Stimulated activated CD4-positive, alpha-beta T cell treated with anti-CD3 and anti-CD28 coated beads, Interleukin-1b, Interleukin-23, amount 100 ng/mL, for 48 hours (primary cell): Measurements from ENCODE around the gene CFAP126.
"Not testable (repeated sequence)": the region's sequence is repeated elsewhere in the genome, so short reads cannot be mapped to it uniquely, and the experiment has no call there.

Source experiments
- DNase-seq: peaks from one replicate; pipeline ENCODE4 v3.0.0-alpha.2; 2020

CFAP126 gene

GRCh38 chr1:161367684-161368400 is at the start of gene CFAP126:
Gene CFAP126, minus strand, starts transcription at chr1:161367876. Its CDS starts 8 bp downstream, at chr1:161367868.
- DNase-seq = peak; percentile 47

DNA sequence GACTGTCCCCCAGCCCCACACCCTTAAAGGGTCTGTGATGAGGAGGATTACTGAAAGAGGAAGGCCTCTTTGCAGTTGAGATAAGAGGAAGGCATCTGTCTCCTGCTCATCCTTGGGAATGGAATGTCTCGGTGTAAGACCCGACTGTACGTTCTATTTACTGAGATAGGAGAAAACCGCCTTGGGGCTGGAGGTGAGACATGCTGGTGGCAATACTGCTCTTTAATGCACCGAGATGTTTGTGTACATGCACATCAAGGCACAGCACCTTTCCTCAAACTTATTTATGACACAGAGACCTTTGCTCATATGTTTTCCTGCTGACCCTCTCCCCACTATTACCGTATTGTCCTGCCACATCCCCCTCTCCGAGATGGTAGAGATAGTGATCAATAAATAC is 45.4 kb upstream of the CFAP126 start:
- DNase-seq = not testable (repeated sequence)

DNA sequence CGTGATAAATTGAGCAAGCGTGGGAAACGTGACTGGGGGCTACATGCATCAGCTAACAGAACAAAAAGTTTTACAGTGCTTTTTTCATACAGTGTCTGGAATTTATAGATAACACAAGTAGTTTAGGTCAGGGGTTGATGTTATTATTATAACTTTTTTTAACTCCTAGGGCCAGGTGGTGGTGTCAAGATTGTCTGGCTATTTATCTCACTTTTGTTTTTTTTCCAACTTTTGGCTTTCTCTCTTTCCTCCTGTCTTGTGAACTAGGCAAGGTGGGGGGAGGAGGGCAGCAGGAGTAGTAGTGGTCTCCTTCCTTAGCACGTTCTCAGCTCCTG is 42.9 kb upstream of the CFAP126 start:
- not testable (repeated sequence) for DNase-seq

- DNase-seq = not testable (repeated sequence)
These were observed 42.4 kb upstream of the CFAP126 start for GRCh38 chr1:161409848-161410635.

DNA sequence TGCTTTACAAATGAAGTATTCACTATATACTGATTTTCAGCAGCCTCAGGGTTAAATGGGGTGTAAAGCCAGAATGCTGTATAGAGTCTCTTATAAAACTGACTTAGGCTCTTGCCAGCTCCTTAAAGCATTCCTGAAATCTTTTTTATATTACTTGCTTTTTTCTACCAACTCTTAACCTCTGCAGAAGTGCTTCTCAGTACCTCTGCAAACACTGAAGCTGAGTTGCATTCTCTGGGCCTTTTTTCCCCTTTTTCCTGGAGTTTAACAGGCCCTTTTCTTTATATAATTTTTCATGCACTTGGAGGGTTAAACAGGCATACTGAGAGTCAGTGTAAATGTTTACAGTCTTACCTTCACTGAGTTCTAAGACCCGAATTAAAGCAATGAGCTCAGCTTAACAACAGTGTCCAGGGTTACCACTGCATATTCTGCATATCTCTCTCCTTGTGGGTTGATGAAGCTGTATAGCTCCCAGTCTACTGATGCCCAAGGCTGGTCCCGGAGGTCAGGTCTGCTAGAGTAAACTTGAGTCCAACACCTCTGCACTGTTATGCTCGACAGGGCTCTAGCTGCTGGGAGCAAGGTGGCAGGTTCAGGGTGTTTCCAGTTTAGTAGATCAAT is 40.9 kb upstream of the CFAP126 start:
- no peak for DNase-seq

DNA sequence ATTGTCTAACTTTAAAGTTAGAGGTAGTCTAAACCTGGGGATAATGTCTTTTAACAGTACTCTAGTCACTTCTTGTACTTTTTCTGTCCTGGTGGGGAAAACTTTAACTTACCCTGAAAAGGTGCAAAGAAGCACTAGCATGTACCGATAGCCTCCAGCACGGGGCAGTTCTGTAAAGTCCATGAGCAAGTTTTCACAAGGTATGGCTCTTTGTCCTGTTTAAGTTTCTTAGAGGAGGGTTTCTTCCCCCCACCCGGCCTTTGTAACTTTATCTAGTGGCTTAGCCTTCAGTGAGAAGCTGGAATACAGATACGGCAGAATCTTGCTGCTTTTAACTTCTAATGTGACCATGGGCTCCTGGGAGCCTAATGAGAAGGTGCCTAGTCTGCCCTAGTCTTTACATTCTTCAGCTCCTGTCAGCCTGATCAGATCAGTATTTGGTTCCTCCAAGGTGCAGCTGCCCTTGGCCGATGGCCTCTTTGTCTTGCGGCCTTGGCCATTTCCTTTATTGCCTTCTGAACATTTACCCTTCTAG is 39.8 kb upstream of the CFAP126 start:
- no peak for DNase-seq

DNA sequence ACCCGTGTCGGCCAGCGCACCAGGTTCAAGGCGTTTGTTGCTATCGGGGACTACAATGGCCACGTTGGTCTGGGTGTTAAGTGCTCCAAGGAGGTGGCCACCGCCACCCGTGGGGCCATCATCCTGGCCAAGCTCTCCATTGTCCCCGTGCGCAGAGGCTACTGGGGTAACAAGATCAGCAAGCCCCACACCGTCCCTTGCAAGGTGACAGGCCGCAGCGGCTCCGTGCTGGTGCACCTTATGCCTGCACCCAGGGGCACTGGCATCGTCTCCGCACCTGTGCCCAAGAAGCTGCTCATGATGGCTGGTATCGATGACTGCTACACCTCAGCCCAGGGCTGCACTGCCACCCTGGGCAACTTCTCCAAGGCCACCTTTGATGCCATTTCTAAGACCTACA is 38.9 kb upstream of the CFAP126 start:
- DNase-seq = not testable (repeated sequence)

- no peak for DNase-seq
These were observed 36.4 kb upstream of the CFAP126 start for GRCh38 chr1:161404051-161404597.

- no peak for DNase-seq
These were observed 34.8 kb upstream of the CFAP126 start for GRCh38 chr1:161402446-161402845.

DNA sequence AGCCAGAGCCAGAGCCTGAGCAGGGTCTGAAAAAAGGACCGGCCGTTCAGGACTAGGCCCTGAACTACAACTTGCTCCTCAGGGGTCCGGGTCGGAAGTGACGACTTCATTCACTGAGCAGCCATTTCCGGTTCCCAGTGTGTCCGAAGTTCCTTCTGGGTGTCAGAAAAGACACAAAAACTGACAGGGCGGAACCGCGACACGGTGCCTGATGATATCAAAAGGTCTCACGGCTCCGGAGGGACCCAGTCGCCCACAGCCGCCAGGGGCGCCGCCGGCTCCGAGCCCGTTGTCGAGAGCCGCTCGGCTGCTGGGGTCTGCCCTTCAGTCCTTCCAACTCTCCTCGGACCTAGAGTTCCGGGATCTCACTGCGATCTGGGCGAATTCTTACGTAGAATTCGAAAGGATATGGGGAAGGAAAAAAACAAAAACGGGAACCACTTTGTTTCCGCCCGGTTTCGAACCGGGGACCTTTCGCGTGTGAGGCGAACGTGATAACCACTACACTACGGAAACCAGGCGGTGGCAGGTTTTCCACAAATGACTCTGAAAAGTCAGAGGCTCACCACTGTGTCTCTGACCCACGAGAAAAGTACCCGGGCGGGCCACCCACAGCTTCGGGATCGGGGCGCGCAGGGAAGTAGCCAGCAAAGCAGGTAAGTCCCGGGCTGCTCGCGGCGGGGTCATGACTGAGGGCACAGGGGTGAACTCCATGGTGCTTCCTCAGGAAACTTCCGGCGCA is 31.8 kb upstream of the CFAP126 start:
- peak; percentile 92 for DNase-seq

GRCh38 chr1:161398900-161399256 is 31.2 kb upstream of the CFAP126 start:
- DNase-seq = no peak

GRCh38 chr1:161397038-161397437 is 29.4 kb upstream of the CFAP126 start:
- DNase-seq = not testable (repeated sequence)

GRCh38 chr1:161393151-161393550 is 25.5 kb upstream of the CFAP126 start:
- DNase-seq = no peak

DNA sequence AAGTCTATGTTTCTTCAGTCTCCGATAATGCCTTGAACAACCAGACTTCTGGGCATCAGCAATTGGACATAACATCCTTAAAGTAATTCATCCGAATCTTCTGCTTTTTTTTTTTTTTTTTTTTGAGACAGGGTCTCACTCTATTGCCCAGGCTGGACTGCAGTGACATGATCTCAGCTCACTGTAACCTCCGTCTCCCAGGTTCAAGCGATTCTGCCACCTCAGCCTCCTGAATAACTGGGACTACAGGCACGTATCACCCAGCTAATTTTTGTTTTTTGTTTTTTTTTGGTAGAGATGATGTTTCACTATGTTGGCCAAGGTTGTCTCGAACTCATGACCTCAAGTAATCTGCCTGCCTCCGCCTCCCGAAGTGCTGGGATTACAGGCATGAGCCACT is 23.9 kb upstream of the CFAP126 start:
- DNase-seq = no peak

DNA sequence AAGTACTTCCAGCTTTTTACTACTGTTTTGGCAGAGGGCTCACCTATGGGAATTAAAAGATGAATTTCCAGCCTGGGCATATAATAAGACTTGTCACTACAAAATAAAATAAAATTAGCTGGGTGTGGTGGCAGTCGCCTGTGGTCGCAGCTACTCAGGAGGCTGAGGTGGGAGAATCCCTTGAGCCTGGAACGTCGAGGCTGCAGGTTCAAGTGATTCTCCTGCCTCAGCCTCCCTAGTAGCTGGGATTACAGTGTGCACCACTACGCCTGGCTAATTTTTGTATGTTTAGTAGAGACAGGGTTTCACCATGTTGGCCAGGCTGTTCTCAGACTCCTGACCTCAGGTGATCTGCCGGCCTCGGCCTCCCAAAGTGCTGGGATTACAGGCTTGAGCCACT is 23.5 kb upstream of the CFAP126 start:
- not testable (repeated sequence) for DNase-seq

- no peak for DNase-seq
These were observed 22.8 kb upstream of the CFAP126 start for GRCh38 chr1:161390559-161390858.

DNA sequence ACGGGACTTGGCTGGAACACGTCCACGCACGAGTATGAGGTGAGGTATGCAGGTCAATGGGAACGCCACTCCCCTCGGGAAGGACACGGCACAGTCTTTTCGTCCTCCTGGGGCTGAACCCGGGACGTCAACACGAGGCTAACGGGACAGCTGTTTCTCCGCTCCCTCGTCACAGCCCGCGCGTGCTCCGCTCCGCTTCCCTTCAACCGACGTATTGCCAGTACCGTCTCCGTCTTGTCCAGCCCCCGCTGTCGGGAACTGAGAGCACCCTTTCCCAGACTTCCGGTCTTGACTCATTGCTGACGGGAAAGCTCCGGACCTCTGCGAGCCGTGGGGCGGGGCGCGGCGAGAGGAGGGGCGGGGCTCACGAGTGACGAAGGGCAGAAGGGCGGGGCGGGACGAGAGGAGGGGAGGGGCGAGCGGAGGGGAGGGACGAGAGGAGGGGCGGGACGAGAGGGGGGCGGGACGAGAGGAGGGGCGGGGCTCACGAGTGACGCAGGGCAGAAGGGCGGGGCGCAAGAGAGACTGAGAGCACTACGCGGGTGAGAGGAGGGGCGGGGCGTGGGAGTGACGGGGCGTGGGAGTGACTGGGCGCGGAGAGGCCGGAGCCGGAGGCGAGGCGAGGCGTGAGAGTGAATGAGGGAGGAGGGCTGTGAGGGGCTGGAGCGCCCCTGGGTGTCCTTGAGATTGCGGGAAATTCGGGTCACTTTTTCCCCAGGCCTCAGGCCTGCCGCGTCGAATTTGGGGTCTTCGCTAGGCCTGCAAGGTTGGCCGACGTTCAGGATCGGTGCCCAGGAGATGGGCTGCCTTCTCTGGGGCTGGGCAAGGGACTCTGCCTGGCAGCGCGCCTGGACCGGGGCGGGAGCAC is 22.2 kb upstream of the CFAP126 start:
- DNase-seq = peak; percentile 93

DNA sequence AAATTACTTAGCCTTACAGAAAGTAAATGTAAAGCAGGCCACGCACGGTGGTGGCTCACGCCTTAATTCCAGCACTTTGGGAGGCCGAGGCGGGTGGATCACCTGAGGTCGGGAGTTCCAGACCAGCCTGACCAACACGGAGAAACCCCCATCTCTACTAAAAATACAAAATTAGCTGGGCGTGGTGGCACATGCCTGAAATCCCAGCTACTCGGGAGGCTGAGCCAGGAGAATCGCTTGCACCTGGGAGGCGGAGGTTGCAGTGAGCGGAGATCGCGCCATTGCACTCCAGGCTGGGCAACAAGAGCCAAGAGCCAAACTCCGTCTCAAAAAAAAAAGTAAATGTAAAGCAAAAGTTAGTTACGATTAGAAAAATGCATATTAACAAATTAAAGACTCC is 21.5 kb upstream of the CFAP126 start:
- DNase-seq = not testable (repeated sequence)

DNA sequence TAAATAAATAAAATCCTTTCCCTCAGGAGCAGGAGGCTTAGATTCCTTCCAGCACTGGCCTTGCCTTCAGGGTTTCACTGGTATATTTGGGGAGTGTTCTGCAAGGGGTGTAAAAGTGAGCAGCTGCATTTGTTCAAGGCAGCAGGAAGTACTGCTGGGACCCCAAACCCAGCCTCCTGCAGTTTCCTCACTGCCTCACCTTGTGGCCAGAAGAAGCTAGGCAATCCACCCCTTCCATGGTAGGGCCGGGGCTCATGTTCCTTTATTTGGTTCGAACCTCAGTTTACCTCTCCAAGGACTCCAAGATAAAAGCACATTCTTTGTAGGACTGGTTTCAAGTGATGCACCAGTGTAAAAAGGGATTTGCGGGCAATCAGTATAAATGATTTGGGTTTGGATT is 21.0 kb upstream of the CFAP126 start:
- no peak for DNase-seq

DNA sequence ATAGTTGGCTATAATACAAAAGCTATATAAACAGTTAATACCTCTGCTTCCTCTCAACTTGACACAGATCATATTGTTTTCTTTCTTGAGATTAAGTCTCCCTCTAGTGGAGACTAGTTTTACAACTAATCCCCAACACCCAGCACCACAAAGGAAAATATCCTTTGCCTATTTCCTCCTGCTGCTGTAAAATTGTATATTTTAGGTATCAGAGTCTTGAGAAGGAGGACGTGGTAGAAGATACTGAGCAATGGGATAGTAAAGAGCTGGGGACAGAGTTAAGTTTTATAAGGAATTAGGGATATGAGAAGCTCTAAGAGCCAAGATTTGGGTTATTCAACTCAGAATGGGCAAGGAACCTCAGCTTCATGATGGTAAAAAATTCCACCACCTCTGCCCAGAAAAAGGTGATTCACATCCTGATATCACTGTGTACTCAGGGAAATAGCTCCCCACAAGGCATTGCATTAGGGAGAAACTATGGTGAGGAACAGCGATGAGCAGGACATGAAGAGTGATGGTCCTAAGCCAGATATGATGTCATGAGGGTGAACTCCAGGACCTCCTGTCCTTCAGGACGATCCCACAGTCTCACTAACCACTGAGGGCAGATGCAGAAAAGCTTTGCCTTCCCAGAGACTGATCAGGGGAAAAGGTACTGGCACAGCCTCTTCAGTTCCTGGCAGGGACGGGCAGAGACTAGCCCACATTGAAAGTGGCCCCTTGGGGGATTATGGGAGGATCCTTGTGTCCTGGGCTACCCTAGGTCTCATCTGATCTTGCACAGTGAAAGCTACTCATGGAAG is 14.7 kb upstream of the CFAP126 start:
- DNase-seq = no peak

DNA sequence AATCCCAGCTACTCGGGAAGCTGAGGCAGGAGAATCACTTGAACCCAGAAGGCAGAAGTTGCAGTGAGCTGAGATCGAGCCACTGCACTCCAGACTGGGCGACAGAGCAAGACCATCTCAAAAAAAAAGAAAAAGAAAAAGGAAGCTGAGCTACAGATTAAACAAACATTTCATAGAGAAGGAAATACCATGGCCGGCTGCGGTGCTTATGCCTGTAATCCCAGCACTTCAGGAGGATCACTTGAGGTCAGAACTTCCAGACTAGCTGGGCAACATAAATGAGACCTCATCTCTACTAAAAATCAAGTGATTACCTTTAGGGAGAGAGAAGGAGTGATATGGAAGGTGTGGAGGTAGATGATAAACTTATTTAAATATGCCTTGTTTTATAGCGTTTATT is 14.0 kb upstream of the CFAP126 start:
- no peak for DNase-seq
